ENCODE results near the gene LMO7.

The LMO7 gene

GRCh38 chr13:75811361-75811760 lies 175.2 kb downstream of the LMO7 start:
- no peak for DNase-seq

GRCh38 chr13:75811841-75812240 lies 175.7 kb downstream of the LMO7 start:
- DNase-seq = no peak

- no peak for DNase-seq
Measured at GRCh38 chr13:75812751-75813181, 176.6 kb downstream of the LMO7 start.

- no peak for DNase-seq
Measured at GRCh38 chr13:75813323-75813722, 177.2 kb downstream of the LMO7 start.

- no peak for DNase-seq
Measured at GRCh38 chr13:75818179-75818967, 182.2 kb downstream of the LMO7 start.

- DNase-seq = no peak
Measured at GRCh38 chr13:75818968-75819225, 182.8 kb downstream of the LMO7 start.

GRCh38 chr13:75825161-75825560 lies 189.0 kb downstream of the LMO7 start:
- DNase-seq = no peak

- DNase-seq = no peak
Measured at GRCh38 chr13:75825594-75825993, 189.5 kb downstream of the LMO7 start.

GRCh38 chr13:75826391-75826790 lies 190.3 kb downstream of the LMO7 start:
- DNase-seq = no peak

GRCh38 chr13:75829830-75830229 lies 193.7 kb downstream of the LMO7 start:
- DNase-seq = no peak

GRCh38 chr13:75830842-75831241 lies 194.7 kb downstream of the LMO7 start:
- no peak for DNase-seq

GRCh38 chr13:75831389-75831788 lies 195.3 kb downstream of the LMO7 start:
- DNase-seq = no peak

- DNase-seq = no peak
Measured at GRCh38 chr13:75832812-75833211, 196.7 kb downstream of the LMO7 start.

GRCh38 chr13:75836441-75836840 lies 200.3 kb downstream of the LMO7 start:
- DNase-seq = no peak

- DNase-seq = no peak
Measured at GRCh38 chr13:75838366-75839005, 202.4 kb downstream of the LMO7 start.

- DNase-seq = no peak
Measured at GRCh38 chr13:75839406-75839805, 203.3 kb downstream of the LMO7 start.

- no peak for DNase-seq
Measured at GRCh38 chr13:75841905-75842304, 205.8 kb downstream of the LMO7 start.

GRCh38 chr13:75843074-75843473 lies 206.9 kb downstream of the LMO7 start:
- no peak for DNase-seq

GRCh38 chr13:75843991-75844390 lies 207.9 kb downstream of the LMO7 start:
- DNase-seq = no peak

GRCh38 chr13:75847588-75847987 lies 211.5 kb downstream of the LMO7 start:
- no peak for DNase-seq

GRCh38 chr13:75850916-75851315 lies 214.8 kb downstream of the LMO7 start:
- DNase-seq = no peak

- no peak for DNase-seq
Measured at GRCh38 chr13:75855216-75855615, 219.1 kb downstream of the LMO7 start.

- no peak for DNase-seq
Measured at GRCh38 chr13:75855847-75856246, 219.7 kb downstream of the LMO7 start.

- DNase-seq = no peak
Measured at GRCh38 chr13:75857291-75857690, 221.2 kb downstream of the LMO7 start.

- DNase-seq = no peak
Measured at GRCh38 chr13:75860935-75861334, 224.8 kb downstream of the LMO7 start.
